Measurements from ENCODE around the gene SIRT1.
"Not testable (repeated sequence)": the region's sequence is repeated elsewhere in the genome, so short reads cannot be mapped to it uniquely, and the experiment has no call there.

Gene SIRT1

DNA sequence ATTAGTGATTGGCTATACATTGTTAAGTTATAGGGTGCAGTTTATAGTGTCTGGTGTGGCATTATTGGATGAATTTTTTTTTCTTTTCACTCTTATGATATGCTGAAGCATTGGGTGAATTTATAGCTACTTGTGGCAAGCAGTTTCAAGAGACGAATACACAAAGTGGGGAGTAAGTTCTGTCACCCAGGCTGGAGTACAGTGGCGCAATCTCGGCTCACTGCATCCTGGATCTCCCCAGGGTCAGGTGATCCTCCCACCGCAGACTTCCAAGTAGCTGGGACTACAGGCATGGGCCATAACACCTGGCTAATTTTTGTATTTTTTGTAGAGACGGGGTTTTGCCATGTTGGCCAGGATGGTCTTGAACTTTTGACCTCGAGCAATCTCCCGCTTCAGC is 6.3 kb upstream of the SIRT1 start:
- no peak for DNase-seq

DNA sequence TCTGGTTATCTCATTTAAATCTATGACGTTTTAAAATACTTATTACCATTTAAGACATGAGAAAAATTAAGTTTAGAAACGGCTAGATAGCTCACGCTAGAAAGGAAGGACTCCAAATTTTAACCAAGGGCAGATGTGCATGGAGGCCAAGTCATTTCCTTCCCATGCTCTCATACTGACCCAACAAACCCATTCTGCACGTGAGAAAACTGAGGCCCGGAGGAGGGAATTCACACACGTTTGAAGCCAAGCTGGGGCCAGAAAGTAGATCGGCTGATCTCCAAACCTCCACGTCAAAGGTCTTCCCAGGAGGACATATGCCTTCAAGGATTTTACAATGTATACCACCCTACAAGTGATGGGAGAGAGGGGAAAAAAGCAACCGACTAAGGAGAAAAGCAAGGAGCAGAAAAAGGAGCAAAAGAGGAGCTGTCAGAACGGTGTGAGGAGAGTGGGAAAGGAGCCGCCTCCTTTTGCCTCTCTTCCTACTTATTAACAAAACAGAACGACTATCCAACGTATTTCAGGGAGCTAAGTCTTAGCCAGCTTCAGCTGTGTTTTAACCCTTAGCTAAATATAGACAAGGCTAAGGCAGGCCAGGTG is 645 bp upstream of the SIRT1 start:
- DNase-seq, result no peak

DNA sequence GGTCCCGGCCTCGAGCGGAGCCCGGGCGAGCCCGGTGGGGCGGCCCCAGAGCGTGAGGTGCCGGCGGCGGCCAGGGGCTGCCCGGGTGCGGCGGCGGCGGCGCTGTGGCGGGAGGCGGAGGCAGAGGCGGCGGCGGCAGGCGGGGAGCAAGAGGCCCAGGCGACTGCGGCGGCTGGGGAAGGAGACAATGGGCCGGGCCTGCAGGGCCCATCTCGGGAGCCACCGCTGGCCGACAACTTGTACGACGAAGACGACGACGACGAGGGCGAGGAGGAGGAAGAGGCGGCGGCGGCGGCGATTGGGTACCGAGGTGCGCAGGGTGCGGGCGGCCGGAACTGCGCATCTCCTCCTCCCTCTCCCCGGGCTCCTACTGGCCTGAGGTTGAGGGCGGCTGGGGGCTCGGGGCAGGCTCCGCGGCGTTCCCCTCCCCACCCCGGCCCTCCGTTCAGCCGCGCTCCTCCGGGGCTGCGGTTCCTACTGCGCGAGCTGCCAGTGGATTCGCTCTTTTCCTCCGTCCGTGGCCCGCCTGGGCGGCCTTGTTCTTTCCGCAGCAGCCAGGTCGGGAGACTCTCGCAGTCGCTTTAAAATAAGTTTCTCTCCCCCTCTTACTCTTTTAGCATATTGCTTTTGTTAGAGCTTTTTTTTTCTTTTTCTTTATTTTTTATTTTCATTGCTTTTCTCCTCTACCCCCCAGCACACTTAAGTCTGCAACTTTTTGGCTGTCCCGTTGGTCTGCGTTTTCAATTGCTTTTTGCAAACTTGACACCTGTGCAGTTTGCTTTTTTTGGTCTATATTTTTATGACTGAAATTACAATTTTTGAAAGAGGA is 600 bp downstream of the SIRT1 start:
- DNase-seq, result peak; percentile 81

DNA sequence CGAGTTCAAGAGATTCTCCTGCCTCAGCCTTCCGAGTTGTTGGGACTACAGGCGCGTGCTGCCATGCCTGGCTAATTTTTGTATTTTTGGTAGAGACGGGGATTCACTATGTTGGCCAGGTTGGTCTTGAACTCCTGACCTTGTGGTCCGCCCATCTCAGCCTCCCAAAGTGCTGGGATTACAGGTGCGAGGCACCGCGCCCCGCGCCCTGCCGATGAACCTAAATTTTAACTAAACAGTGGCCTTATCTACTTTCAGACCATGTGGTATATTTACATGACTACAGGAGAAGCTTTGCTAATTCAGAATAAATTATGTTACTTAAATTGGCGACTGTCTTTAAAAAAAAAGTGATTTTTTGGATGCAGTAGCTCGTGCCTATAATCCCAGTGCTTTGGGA is 9.2 kb downstream of the SIRT1 start:
- DNase-seq, result no peak

DNA sequence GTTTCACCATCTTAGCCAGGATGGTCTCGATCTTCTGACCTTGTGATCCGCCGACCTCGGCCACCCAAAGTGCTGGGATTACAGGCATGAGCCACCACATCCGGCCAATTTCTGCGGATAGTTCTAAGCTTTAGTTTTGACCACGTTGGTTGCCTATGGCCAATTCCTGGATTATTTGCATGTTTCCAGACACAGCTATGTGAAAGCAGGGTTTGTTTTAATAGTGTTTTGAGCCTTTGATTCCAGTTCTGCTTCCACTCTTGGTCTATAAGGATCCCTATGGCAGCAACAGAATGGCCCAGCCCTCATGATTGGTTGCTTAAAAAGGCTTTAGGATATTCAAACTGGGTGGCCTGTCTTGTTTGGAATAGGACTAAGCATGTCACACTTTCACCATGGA is 19.1 kb downstream of the SIRT1 start:
- DNase-seq, result no peak

DNA sequence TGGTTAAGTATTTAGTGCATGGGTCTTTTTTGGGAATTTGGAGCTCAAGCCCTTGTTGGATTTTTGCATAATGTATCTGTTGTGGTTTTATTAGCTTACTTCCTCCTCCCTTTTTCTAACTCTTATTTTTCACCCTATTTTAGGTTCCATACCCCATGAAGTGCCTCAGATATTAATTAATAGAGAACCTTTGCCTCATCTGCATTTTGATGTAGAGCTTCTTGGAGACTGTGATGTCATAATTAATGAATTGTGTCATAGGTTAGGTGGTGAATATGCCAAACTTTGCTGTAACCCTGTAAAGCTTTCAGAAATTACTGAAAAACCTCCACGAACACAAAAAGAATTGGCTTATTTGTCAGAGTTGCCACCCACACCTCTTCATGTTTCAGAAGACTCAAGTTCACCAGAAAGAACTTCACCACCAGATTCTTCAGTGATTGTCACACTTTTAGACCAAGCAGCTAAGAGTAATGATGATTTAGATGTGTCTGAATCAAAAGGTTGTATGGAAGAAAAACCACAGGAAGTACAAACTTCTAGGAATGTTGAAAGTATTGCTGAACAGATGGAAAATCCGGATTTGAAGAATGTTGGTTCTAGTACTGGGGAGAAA is 28.0 kb downstream of the SIRT1 start:
- DNase-seq, result no peak

DNA sequence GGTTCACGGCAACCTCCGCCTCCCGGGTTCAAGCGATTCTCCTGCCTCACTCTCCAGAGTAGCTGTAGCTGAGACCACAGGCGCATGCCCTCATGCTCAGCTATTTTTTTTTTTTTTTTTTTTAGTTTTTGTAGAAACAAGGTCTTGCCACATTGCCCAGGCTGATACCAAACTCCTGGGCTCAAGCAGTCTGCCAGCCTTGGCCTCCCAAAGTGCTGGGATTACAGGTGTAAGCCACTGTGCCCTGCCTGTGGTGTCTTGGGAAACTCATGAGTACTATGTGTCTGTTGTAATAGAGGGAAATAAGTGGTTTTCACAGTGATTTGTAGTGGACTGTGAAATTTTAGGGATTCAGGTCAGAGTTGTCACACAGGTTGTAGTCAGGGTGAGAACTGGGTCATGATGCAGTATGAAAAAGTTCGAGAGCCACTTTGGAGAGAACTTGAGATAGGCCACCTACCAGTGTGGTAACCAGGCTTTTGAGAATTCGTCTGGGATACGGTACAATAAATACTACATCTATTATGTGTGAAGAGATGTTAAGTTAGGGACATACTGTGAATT is 30.4 kb downstream of the SIRT1 start:
- DNase-seq, result no peak

DNA sequence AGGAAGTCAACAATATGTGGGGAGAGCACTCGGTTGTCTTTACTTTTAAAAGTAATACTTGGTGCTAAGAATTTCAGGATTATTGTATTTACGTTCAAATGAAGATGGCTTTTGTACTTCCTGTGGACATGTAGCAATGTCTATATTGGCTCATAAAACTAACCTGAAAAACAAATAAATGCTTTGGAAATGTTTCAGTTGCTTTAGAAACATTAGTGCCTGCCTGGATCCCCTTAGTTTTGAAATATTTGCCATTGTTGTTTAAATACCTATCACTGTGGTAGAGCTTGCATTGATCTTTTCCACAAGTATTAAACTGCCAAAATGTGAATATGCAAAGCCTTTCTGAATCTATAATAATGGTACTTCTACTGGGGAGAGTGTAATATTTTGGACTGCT is 32.7 kb downstream of the SIRT1 start:
- DNase-seq, result no peak

DNA sequence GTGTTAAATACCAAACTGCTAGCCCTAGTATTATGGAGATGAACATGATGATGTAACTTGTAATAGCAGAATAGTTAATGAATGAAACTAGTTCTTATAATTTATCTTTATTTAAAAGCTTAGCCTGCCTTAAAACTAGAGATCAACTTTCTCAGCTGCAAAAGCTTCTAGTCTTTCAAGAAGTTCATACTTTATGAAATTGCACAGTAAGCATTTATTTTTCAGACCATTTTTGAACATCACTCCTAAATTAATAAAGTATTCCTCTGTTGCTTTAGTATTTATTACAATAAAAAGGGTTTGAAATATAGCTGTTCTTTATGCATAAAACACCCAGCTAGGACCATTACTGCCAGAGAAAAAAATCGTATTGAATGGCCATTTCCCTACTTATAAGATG is 33.2 kb downstream of the SIRT1 start:
- no peak for DNase-seq

DNA sequence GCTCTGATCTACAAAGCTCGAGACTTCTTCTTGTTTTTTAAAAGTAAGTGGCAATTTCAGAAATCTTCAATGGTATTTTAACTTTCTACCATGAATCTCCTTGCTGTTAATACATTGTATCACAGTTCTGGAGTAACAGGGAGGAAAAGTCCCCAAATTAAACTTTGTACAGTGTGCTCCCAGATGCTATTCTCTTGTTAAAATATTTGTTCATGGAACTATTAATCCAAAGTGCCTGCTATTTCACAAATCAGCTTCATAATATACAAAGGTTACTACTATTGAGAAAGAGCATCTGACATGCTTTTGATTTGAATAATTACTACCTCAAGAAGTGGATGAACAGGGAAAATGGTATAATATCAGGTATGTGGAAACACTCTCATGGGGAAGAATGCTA is 36.6 kb downstream of the SIRT1 start:
- no peak for DNase-seq

DNA sequence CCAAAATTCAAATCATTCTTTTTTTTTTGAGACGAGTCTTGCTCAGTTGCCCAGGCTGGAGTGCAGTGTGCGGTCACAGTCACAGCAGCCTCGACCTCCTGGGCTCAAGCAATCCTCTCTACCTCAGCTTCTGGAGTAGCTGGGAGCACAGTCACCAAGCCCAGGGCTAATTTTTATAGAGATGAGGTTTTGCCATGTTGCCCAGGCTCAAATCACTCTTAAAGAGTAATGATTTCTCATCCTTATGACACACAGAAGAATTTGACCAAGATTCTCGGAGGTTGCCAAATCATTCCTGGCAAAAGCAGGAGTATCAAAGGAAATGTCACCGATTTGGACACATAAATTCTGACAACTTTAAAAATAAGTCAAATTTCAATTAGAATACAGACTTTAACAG is 39.1 kb downstream of the SIRT1 start:
- no peak for DNase-seq

DNA sequence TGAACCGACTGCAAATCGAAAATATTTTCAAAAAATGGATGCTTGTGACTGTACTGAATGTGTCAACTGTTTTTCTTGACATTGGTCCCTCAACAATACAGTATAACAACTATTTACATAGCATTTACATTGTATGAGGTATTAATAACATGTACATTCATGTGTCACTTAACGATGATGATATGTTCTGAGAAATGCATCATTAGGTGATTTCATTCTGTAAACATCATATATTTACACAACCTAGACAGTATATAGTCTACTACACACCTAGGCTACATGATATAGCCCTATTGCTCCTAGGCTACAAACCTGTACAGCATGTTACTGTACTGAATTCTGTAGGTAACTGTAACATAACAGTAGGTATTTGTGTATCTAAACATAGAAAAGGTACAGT is 39.7 kb downstream of the SIRT1 start:
- no peak for DNase-seq

DNA sequence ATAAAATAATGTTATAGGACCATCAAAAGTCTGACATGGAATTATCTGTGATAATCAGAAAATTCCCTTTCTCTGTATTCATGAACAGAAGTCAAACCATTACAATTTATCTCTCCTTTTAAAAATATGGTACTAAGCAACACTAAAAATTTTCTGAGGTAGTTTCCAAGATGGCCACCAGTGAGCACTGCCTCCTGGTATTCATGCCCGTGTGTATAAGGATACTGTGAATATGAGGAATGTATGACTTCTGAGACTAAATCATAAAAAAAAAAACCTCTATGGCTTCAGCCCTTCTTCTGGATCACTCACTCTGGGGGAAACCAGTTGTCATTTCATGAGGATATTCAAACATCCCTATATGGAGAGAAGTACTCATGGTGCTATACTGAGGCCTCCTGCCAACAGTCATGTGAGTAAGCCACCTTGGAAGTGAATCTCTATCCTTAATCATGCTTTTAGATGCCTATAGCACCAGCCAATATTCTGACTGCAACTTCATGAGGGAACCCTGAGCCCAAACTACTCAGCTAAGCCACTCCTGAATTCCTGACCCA is 41.1 kb downstream of the SIRT1 start:
- DNase-seq, result no peak

DNA sequence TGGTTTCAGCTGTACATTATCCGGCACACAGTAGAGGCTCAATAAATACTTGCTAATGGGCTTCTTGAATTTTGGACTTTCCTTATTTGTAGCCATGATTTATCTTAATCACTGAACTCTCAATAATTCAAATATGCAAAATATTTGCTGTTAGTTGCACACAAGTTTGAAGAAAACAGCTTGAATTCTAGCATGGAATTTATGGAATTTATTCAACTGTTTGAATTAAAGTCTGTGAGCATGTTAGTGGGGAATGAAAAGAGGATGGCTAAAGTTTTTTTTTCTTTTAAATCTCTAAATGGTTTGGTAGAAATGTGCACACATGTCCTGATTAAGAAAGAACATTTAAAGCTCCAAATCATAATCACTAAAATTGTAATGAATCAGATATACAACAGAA is 42.5 kb downstream of the SIRT1 start:
- no peak for DNase-seq

DNA sequence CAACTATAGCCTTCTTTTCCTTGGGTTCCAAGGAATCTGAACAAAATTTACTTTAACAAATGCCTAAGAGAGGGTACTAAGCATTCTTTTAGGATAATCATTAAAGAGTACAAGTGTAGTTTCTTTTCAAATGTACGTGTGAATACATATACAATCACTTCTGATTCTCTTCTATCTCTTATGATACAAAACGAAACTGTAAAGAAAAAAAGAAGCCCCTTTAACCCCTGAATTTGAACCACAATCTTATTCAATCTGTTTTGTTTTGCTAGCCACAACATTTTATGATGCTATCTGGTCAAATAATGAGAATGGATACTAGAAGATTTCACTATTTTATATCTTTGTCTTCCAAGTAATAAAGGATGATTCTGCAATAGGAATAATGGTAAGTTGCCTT is 48.7 kb downstream of the SIRT1 start:
- DNase-seq, result no peak

DNA sequence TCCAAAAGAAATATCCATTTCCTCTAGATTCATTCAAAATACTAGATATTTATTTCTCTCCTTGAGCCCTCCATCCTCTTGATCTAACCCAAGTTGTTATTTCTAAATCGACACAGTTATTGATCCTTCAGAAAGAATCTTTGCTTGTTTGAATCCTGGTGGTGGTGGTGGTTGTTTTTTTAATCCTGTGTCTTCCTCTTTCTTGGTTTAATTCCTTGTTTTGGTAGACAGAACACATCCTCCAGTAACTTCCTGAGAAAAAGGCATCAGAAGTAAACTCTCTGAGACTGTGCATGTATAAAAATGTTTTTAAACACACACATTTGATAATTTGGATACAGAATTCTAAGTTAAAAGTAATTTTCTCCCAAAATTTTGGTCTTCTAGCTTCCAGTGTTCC is 49.9 kb downstream of the SIRT1 start:
- no peak for DNase-seq

DNA sequence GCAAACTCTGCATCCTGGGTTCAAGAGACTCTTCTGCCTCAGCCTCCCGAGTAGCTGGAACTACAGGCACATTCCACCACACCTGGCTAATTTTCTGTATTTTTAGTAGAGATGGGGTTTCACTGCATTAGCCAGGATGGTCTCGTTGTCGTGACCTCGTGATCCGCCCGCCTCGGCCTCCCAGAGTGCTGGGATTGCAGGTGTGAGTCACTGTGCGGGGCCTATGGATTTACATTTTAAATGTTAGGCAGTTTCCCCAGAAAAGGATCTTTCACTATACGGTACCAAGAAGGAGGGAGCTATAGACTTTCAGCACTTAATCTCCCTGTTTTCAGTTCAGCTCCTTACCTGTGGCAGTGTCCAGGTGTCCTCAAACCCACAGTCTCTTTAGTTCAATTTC is 50.8 kb downstream of the SIRT1 start:
- no peak for DNase-seq

DNA sequence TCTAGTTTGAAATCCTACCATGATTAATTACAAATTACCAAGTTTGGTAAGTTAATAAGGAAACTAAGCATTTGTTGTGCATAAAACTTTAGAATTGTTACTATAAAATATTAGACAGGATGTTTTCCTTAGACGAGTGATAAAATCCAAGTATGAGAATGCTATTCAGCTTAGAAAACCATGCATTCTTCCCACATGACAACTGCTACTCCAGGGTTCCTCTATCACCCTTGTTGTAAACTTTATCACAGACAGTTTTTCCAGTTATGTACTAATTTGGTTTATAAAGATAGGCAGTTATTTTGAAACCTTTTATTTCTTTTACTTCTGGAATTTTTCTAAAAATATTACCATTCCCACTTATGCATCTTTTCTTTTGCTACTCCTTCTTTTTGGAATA is 52.0 kb downstream of the SIRT1 start:
- no peak for DNase-seq

DNA sequence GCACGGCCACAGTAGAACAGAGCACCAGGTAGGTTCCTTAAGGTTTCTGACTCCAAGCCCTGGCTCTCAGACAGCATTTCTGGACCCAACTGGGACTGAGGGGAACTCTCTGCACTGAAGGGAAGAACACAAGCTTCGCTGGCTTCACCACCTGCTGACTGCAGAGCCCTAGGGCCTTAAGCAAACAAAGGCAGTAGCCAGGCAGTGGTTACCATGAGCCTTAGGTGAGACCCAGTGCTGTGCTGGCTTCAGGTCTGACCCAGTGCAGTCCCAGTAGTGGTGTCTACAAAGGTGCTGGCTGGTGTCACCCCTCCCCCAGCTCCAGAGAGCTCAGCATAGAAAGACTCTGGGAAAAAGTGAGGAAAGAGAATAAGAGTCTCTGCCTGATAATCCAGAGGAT is 59.5 kb downstream of the SIRT1 start:
- DNase-seq, result no peak

DNA sequence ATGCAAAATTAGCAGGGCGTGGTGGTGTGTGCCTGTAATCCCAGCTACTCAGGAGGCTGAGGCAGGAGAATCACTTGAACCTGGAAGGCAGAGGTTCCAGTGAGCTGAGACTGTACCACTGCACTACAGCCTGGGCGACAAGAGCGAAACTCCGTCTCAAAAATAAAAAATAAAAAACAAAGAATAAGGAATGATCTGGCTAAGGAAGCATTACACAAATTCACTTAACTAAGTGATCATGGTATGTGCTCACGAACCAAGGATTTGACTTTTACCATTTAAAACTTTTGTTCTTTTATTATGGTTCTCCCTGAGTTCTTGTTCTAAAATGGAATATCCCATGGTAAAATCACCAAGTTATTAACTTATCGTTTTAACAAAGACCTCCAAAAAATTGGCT is 71.2 kb downstream of the SIRT1 start:
- no peak for DNase-seq

DNA sequence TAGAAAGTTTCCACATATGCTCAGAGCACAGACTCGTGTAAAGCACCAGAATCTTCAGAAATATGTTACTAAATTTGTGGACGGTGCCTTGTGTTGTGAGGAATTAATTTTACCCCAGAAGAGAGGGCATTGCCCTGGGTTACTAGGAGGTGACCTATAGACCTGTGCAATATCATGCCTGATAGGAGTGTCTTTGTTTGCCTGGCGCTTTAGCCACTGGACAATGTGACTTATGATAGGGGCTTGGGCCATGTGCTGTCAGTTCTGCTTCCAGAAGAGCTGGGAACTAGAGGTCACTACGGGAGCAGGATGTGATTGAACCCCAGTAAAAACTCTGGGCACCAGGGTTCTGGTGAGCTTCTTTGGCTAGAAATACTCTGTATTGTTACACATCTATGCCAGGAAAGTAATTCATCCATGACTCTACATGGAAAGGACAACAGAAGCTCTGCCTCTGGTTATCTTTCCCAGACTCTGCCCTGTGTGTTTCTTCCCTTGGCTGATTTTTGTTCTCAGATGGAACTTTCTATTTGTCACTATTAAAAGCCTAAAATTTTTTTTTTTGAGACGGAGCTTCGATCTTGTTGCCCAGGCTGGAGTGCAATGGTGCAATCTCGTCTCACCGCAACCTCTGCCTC is 75.5 kb downstream of the SIRT1 start:
- DNase-seq, result no peak

DNA sequence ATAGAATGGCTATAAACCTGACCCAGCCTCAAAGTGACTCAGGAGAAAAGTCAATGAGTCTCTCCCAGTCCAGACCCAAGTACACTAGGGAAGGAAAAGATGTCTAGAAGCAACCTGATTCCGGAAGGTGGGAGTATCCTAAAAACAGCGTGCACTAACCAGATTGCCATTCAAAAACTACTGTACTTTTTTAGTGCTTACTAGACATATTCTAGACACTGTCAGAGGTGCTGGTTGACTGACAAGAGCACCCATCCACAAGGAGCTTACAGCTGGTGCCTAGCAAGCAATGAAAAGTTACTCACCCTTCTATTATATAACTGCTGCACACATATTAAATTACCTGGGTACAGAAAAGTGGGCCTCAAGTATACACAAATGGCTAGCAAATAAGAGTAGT is 81.0 kb downstream of the SIRT1 start:
- DNase-seq, result no peak

DNA sequence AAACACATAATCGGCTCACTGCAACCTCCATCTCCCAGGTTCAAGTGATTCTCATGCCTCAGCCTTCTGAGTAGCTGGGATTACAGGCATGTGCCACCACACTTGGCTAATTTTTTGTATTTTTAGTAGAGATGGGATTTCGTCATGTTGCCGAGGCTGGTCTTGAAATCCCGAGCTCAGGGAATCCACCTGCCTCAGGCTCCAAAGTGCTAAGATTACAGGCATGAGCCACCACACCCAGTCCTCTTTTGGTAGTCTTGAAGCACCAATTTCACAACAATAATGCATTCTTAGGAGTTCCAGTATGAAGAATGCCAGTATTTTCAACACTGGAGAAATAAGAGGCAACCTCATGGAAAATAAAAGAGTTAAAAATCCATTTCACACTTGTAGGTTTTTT is 81.6 kb downstream of the SIRT1 start:
- not testable (repeated sequence) for DNase-seq
